NCI-H1436 treated with DMSO at 0.1 percent for 48 hours (cell line): ENCODE results near the gene NEK5.
"Not testable (repeated sequence)": the region's sequence is repeated elsewhere in the genome, so short reads cannot be mapped to it uniquely, and the experiment has no call there.

ENCODE experiments used
- DNase-seq: peaks from one replicate; lab custom pipeline; 2025; lab: John Stamatoyannopoulos, UW

Gene NEK5

GRCh38 chr13:52128714-52129700, at the start of gene NEK5:
Gene NEK5, minus strand, starts transcription at chr13:52129073. Its CDS starts 1,591 bp downstream, at chr13:52127482.
- DNase-seq = no peak

DNA sequence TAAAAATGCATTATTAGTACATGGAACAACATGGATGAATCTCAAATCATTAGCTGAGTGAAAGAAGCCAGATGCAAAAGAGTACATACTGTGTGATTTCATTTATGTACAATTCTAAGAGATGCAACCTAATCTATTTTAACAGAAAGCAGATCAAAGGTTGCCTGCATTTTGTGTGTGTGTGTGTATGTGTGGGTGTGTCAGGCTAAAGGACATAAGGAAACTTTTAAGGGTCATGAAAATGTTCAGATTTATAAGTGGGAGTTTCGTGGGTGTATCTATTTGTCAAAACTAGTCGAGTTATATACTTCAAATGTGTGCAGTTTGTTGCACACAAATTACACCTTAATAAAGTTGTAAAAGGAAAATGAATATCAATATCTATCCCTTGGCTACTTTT, 48.4 kb upstream of the NEK5 start:
- DNase-seq = no peak

DNA sequence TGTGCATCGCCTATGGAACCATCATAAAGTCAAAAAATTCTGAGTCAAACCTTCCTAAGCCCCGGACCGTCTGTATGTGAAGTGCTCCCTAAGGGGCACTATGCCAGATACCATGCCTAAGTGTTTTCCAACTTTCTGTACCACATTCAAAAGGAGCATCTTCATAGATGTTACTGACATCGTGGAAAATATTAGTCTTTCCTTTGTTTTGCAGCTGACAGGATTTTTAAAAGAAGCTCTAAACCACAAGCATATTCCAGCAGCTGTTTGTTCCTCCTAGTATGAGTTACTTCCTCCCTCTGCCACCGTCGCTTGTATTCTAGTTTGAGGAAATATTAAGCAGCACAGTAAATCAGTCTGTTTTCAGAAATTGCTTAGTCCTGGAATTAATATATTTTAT, 45.1 kb upstream of the NEK5 start:
- not testable (repeated sequence) for DNase-seq

DNA sequence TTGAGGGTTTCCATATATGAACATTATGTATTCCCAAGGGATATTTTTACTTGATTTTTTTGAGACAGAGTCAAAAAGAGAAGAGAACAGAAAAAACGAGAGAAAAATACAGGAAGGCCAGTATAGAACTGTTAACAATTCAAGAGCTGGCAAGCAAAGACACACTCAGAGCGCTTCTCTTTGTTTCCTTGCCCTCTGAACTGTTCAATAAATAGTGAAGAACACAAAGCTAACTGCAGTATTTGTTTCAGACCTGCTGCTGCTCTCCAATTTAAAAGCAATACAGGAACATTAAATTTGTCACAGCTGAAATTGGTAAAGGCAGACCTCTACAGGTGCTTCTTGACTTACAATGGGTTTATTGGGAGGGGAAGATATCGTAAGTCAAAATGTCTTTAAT, 44.5 kb upstream of the NEK5 start:
- DNase-seq = no peak

DNA sequence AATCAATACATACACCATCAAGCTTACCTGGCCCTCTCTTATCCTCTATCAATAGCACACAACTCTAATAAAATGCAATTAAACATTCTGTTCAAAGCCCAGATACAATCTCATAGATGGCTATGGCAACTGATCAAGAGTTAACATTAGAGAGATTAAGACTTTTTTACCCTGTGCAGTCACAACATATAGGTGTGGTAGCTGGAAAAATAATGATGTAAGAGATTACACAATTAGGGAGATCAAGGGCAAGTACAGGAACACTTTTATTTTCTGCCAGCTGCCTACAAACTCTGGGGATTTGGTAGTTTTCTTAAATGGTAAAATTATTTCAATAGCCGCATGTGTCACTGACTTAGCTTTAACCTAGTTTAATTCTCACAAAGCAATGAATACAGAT, 42.8 kb upstream of the NEK5 start:
- DNase-seq = not testable (repeated sequence)

DNA sequence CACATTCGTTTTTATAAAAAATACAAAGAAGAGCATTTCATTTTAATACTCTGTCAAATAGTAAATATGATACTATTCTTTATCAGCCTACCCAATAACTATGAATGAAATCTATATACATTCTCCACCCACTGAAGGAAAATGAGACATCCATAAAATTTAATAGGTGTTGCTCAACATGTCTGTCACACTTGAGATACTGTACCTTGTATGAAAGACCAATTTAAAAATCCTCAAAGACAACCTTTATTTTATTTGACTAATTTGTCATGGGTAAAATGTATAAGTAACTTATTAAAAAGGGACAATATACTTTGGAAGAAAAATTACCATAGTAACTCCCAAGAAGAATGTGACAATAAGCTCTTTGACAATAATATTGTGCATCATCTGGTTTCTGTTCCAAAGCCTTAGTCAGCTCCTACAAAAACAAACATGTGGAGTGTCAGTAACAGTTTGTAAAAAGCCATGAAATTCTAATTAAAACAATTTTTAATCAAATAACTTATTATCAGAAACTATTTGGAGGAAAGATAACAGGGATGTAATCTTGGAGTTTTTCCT, 42.0 kb upstream of the NEK5 start:
- DNase-seq = not testable (repeated sequence)

- DNase-seq = no peak
Observed at GRCh38 chr13:52169839-52170238, 41.0 kb upstream of the NEK5 start.

- DNase-seq = no peak
Observed at GRCh38 chr13:52165411-52165810, 36.5 kb upstream of the NEK5 start.

GRCh38 chr13:52164989-52165388, 36.1 kb upstream of the NEK5 start:
- no peak for DNase-seq

- DNase-seq = not testable (repeated sequence)
Observed at GRCh38 chr13:52163878-52164277, 35.0 kb upstream of the NEK5 start.

- DNase-seq = no peak
Observed at GRCh38 chr13:52162279-52163101, 33.6 kb upstream of the NEK5 start.

- DNase-seq = no peak
Observed at GRCh38 chr13:52161181-52161646, 32.3 kb upstream of the NEK5 start.

- DNase-seq = no peak
Observed at GRCh38 chr13:52160506-52160905, 31.6 kb upstream of the NEK5 start.

- no peak for DNase-seq
Observed at GRCh38 chr13:52160053-52160452, 31.2 kb upstream of the NEK5 start.

DNA sequence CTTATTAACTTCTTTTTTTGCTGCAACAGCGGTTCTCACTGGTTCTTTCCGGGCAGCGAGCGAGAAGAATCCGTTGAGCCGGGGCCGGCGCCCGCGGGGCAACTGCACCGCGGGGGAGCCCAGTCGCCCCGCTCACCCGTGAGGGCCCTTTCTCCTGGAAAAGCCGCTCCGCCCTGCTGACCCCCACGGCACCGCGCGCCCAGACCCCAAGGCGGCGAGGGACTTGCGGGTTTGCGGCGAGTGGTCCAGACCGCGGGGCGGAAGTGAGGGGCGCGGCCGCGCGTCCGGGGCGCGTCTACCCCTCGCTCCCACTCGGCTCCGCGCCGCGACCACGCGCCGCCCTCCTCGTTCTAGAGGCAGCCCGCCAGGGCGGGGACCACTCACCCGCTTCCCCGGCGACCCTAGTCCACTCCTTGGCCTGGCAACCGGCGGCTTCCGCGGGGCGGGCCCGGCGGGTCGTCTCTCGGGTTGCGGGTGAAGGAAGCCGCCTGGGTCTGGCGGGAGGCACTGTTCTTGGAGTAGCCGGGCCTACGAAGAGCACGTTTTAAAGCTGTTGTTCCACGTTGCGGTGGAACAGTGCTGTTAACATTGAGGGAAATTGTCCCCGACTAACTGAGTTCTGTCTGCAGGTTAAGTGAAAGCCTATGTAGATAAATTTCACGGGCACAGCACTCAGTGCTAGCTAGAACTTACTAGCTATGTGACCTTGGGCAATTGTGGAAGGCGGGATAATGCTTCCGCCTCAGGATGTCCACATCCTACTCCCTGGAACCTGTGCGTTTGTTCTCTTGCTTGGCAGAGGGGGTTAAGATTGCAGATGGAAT, 30.5 kb upstream of the NEK5 start, which contains the start of gene NEK3:
Gene NEK3, minus strand, starts transcription at position 439 of the 824 bp plus-strand sequence. CDS start 3,406 bp downstream, outside the sequence.
- DNase-seq = no peak

DNA sequence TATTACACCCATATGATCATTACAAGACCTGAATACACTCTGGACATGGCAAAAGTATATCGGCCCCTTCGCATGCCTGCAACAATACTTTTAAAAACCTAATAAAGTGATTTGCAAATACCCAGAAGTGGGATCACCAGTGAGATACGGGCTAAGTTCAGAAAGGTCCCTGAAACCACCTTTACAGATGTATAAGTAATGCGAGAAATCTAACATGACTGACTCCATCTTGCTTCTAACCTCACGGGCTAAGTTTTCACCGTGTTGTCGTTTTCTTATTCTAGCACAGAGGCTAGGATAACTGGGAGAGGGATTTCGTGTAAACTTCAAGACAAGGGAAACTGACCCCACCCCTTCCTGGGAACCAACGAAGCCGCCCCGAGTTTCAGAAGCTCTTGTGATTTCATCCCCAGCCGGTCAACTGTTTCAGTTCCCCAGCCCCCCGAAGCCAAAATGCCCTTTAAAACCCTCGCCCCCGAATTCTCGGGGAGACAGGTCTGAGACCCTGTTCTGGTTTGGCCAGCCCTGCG, 29.8 kb upstream of the NEK5 start:
- no peak for DNase-seq

GRCh38 chr13:52156724-52157261, 27.9 kb upstream of the NEK5 start:
- no peak for DNase-seq

- no peak for DNase-seq
Observed at GRCh38 chr13:52155177-52155576, 26.3 kb upstream of the NEK5 start.

- DNase-seq = no peak
Observed at GRCh38 chr13:52147225-52147624, 18.4 kb upstream of the NEK5 start.

- DNase-seq = no peak
Observed at GRCh38 chr13:52141299-52141698, 12.4 kb upstream of the NEK5 start.

GRCh38 chr13:52137489-52137888, 8.6 kb upstream of the NEK5 start:
- no peak for DNase-seq
